ENCODE results near the gene TRPC4.

Gene TRPC4

DNA sequence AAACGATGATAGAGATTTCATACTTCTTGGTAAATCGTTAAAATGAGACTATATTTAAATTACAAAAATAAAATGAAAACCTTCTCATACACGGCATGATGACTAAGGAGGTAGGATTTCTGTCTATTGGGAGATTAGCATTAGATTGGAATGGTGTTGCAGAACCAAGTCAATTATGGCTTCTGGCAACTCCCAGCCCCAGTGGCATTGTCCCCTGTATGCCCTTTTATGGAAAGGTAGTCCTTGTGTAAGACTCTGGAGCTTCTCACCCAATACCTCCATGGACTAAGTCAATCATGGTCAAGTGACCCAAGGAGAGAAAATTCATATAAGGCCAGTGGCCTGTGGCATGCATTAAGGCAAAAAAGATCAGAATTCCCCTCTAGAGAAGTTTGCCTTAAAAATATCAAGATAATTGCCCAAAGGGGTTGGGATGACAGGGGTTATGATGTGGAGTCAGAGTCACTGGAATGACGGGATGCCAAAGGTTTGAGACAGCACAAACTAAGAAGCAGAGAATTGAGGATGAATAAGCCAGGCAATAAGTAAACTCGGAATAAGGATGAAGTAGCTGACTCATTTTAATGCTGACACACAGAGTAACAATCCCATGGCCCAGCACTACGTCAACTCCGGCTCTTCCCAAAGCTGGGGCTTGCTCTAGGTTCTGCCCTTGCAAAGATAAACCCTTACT, 213.2 kb downstream of the TRPC4 start:
- DNase-seq (ENCODE audit: low spot score), result no peak
- in situ Hi-C loops (cut with MboI; ENCODE audit: low pct_unique_long_range_greater_than_20kb, low sequenced_read_pairs, unreplicated experiment), result no loop called here
- TF ChIP-seq, protein P1, sequence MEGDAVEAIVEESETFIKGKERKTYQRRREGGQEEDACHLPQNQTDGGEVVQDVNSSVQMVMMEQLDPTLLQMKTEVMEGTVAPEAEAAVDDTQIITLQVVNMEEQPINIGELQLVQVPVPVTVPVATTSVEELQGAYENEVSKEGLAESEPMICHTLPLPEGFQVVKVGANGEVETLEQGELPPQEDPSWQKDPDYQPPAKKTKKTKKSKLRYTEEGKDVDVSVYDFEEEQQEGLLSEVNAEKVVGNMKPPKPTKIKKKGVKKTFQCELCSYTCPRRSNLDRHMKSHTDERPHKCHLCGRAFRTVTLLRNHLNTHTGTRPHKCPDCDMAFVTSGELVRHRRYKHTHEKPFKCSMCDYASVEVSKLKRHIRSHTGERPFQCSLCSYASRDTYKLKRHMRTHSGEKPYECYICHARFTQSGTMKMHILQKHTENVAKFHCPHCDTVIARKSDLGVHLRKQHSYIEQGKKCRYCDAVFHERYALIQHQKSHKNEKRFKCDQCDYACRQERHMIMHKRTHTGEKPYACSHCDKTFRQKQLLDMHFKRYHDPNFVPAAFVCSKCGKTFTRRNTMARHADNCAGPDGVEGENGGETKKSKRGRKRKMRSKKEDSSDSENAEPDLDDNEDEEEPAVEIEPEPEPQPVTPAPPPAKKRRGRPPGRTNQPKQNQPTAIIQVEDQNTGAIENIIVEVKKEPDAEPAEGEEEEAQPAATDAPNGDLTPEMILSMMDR (IDR thresholded peaks at IDR 0.05; ENCODE audit: extremely low read depth, insufficient read depth, missing control alignments), result no peak

DNA sequence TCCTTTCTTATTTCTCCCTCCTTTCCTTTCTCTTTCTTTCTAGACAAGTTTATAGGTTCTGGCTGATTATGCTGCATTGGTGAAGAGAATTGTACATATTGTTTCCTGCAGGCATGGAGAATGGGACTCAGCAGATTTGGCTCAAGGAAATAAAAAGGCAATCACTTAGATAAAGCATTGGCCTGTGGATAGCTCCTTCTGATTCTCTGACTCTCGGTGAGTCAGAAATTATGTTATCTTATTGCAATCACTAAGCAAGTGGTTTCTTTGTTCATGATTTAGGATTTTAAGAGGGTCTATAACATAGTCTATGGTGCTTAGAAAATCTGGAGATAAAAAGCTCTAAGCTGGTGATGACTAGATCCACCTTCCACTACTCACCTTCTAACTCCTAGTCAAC, 217.0 kb downstream of the TRPC4 start:
- DNase-seq (ENCODE audit: low spot score), result no peak
- TF ChIP-seq, protein P1 (IDR thresholded peaks at IDR 0.05; ENCODE audit: extremely low read depth, insufficient read depth, missing control alignments), result no peak
- in situ Hi-C loops (cut with MboI; ENCODE audit: low pct_unique_long_range_greater_than_20kb, low sequenced_read_pairs, unreplicated experiment), result no loop called here

DNA sequence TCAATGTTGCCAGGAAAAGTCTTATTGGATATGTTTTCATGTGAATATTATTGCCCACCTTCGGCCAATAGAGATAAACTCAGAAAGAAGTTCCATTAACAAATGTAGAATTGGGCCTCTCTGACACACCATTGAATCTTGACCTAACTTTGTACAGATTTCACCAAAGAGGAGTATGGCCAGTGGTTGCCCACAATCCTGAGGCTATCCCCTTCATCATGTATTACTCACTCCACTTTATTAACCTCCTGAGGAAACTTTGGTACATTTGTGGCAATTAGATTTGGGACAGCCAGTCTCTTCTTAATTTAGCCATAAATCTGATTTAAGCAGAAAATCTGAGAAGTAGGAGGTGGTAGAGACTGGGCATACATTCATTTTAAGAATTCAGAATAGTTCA, 217.7 kb downstream of the TRPC4 start:
- TF ChIP-seq, protein P1 (IDR thresholded peaks at IDR 0.05; ENCODE audit: extremely low read depth, insufficient read depth, missing control alignments), result no peak
- no peak for DNase-seq (ENCODE audit: low spot score)
- in situ Hi-C loops (cut with MboI; ENCODE audit: low pct_unique_long_range_greater_than_20kb, low sequenced_read_pairs, unreplicated experiment), result no loop called here

GRCh38 chr13:37648609-37649008, 221.0 kb downstream of the TRPC4 start:
- TF ChIP-seq, protein P1 (IDR thresholded peaks at IDR 0.05; ENCODE audit: extremely low read depth, insufficient read depth, missing control alignments), result no peak
- DNase-seq (ENCODE audit: low spot score), result no peak
- in situ Hi-C loops (cut with MboI; ENCODE audit: low pct_unique_long_range_greater_than_20kb, low sequenced_read_pairs, unreplicated experiment), result no loop called here

GRCh38 chr13:37647031-37647650, 222.4 kb downstream of the TRPC4 start:
- in situ Hi-C loops (cut with MboI; ENCODE audit: low pct_unique_long_range_greater_than_20kb, low sequenced_read_pairs, unreplicated experiment), result no loop called here

GRCh38 chr13:37646531-37646930, 223.0 kb downstream of the TRPC4 start:
- TF ChIP-seq, protein P1 (IDR thresholded peaks at IDR 0.05; ENCODE audit: extremely low read depth, insufficient read depth, missing control alignments), result no peak
- no peak for DNase-seq (ENCODE audit: low spot score)
- in situ Hi-C loops (cut with MboI; ENCODE audit: low pct_unique_long_range_greater_than_20kb, low sequenced_read_pairs, unreplicated experiment), result no loop called here

More at GRCh38 chr13:37647031-37647650, 222.4 kb downstream of the TRPC4 start:
- TF ChIP-seq, protein P1 (IDR thresholded peaks at IDR 0.05; ENCODE audit: extremely low read depth, insufficient read depth, missing control alignments), result no peak
- DNase-seq (ENCODE audit: low spot score), result no peak
